Glomerular visceral epithelial cell (primary cell): ENCODE results near the gene ERGIC1.

ENCODE experiments used
- DNase-seq: peaks from one replicate; pipeline ENCODE4 v3.0.0-alpha.2; 2016; ENCODE audit errors: extremely low spot score

The ERGIC1 gene

DNA sequence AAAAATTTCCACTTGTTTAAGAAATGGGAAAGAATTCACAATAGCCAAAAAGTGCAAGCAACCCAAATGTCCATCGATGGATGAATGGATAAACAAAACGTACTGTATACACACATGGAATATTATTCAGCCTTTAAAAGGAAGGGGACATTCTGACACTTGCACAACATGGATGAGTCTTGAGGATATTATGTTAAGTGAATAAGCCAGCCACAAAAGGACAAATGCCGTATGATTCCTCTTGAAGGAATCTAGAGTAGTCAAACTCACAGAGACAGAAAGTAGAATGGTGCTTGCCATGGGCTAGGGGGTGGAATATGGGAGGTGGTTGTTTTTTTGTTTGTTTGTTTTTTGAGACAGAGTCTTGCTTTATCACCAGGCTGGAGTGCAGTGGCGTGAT, 145.7 kb downstream of the ERGIC1 start:
- DNase-seq = no peak

DNA sequence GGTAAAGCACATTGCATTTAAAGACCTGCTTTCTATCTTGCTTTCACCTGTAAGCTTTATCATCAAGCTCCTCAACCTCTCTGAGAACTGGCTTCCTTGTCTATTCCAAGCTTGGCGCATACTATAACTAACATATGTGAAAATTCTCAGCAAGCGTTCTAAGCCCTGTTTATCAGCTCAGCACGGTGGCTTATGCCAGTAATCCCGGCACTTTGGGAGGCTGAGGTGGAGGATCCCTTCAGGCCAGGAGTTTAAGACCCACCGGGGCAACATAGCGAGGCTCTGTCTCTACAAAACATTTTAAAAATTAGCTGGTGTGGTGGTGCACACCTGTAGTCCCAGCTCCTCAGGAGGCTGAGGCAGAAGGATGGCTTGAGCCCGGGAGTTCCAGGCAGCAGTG, 147.9 kb downstream of the ERGIC1 start:
- DNase-seq = no peak

- peak; percentile 95 for DNase-seq
Observed at GRCh38 chr5:172983542-172984243, 149.6 kb downstream of the ERGIC1 start, which contains the start of gene ATP6V0E1. ATP6V0E1 (plus strand) TSS chr5:172983771; CDS start chr5:172983861, 90 bp downstream.

- peak; percentile 73 for DNase-seq
Observed at GRCh38 chr5:172984244-172984953, 150.3 kb downstream of the ERGIC1 start.

DNA sequence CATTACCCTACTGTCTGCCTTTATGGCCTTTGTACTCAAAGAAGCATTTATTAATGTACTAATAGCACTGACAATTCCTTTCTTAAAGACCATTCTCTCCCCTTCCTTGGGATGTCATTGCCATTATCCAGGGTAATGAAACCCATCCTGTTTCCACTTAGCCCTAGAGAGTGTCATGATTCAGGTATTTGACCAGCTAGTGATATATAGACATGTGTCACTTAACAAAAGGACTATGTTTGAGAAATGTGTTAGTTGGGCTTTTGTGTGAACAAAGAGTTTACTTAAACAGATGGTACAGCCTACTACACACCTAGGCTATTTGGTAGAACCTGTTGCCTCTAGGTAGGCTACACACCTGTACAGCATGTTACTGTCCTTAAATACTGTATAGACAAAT, 151.5 kb downstream of the ERGIC1 start:
- DNase-seq = no peak

- DNase-seq = no peak
Observed at GRCh38 chr5:172988276-172988675, 154.2 kb downstream of the ERGIC1 start.

GRCh38 chr5:172990776-172991175, 156.7 kb downstream of the ERGIC1 start:
- DNase-seq = no peak

GRCh38 chr5:172994405-172994804, 160.4 kb downstream of the ERGIC1 start:
- no peak for DNase-seq

DNA sequence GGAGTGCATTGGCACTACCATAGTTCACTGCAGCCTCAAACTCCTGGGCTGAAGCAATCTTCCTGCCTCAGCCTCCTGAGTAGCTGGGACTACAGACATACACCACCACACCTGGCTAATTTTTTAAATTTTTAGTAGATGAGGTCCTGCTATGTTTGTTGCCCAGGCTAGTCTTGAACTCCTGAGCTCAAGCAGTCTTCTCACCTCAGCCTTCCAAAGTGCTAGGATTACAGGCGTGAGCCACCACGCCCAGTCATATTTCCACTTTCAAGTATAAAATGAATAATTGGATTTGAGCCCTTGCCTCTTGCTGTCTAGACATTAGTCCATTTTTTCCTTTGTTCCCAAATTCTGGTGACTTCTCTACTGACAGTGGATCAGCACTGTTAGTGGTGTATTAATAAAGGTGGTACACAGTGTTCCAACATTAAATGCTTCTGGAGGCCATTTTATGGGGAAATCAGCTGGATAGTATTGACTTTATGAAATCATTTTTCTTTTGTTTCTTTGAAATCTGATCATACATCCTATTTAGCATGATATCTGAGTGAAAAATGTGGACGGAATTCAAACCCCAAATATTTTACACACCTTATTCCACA, 165.4 kb downstream of the ERGIC1 start:
- no peak for DNase-seq

GRCh38 chr5:172999974-173000373, 165.9 kb downstream of the ERGIC1 start:
- DNase-seq = no peak

- DNase-seq = no peak
Observed at GRCh38 chr5:173001229-173001841, 167.3 kb downstream of the ERGIC1 start.
